A549 (cell line): ENCODE results near the gene AIG1. TPM values are rescaled to one million over a fixed set of nuclear protein-coding genes. Genes with fewer than 3 reads are reported as not detected.
A peak's percentile ranks its signal among the peaks of the same experiment; 100 is the strongest.

Experiments used
- ATAC-seq, 2 experiments: fragments of 200-7000 bp in 1 of 2; fragments of >200 bp in 1 of 2; cut with Nextera tagmentation in 1 of 2; cut with Tn5 transposase in 1 of 2; 3 replicates each; pipeline versions ENCODE4 v1.8.0 to v1.9.1; 2018 to 2020; ENCODE audit warnings: mild to moderate bottlenecking in 1 of 2, moderate library complexity in 1 of 2
- CTCF ChIA-PET: fragments of 300-600 bp; sonication (Branson Sonifier 250); formaldehyde crosslinking; extraction: SDS; loops from one replicate; lab custom pipeline; 2021; ENCODE audit warnings: antibody characterized with exemption, inconsistent platforms; lab: Yijun Ruan, JAX
- POLR2A ChIA-PET: fragments of 350-600 bp; formaldehyde crosslinking; extraction: SDS; loops from one replicate; lab custom pipeline; 2021; ENCODE audit warnings: antibody characterized with exemption, inconsistent platforms; lab: Yijun Ruan, JAX
- DNase-seq, 2 experiments: peaks; one replicate each; pipeline versions ENCODE4 v3.0.0 to v3.0.0-alpha.2; 2011 to 2016; ENCODE audit warnings: low read depth in 1 of 2, low spot score in 1 of 2
- FAIRE-seq: peaks from 2 replicates; lab custom pipeline; 2011; peaks lifted over from hg19 to GRCh38; lab: Jason Lieb, UNC
- H3K27ac ChIP-seq, 2 experiments: fragments of >200 bp; sonication (Bioruptor Twin); formaldehyde crosslinking; 3 replicates each; pipeline ENCODE4 v1.5.1; 2016 to 2017
- H3K4me1 ChIP-seq: fragments of >200 bp; sonication (Bioruptor Twin); formaldehyde crosslinking; 3 replicates; pipeline ENCODE4 v1.6.1; 2016
- H3K4me2 ChIP-seq: fragments of >200 bp; sonication (Bioruptor Twin); formaldehyde crosslinking; 3 replicates; pipeline ENCODE4 v1.6.1; 2016
- H3K4me3 ChIP-seq: fragments of >200 bp; sonication (Bioruptor Twin); formaldehyde crosslinking; 3 replicates; pipeline ENCODE4 v1.5.1; 2016
- H3K9me3 ChIP-seq: fragments of >200 bp; sonication (Bioruptor Twin); formaldehyde crosslinking; 3 replicates; pipeline ENCODE4 v1.6.1; 2016
- CEBPB ChIP-seq, 2 experiments: fragments of >200 bp in 1 of 2; sonication (Bioruptor Twin) in 1 of 2; formaldehyde crosslinking in 1 of 2; IDR thresholded peaks; 2 replicates each; pipeline ENCODE4 v1.6.1; 2012 to 2016
- CHD2 ChIP-seq: fragments of 150-350 bp; IDR thresholded peaks from 2 replicates; pipeline ENCODE4 v1.6.1; 2014; ENCODE audit warnings: low read length; ENCODE audit not compliant: partially characterized antibody
- FOSL2 ChIP-seq, 2 experiments: fragments of 450-650 bp in 1 of 2; fragments of >200 bp in 1 of 2; sonication (Bioruptor Twin) in 1 of 2; formaldehyde crosslinking; IDR thresholded peaks; 2 replicates each; pipeline versions ENCODE4 v1.5.0 to v1.6.1; 2016 to 2020; ENCODE audit warnings: mild to moderate bottlenecking in 1 of 2, moderate library complexity in 1 of 2
- HDAC2 ChIP-seq: fragments of 200-600 bp; sonication (generic); IDR thresholded peaks from 2 replicates; pipeline ENCODE4 v1.6.1; 2016
- HEYL ChIP-seq: fragments of 250-450 bp; sonication (Bioruptor Pico); IDR thresholded peaks from 2 replicates; pipeline ENCODE4 v1.8.0; 2021; ENCODE audit warnings: mild to moderate bottlenecking, moderate library complexity
- HOXA7 ChIP-seq: fragments of 250-450 bp; sonication (Bioruptor Pico); IDR thresholded peaks from 2 replicates; pipeline ENCODE4 v1.5.0; 2020; ENCODE audit warnings: mild to moderate bottlenecking, moderate library complexity
- KDM1A ChIP-seq: fragments of 200-600 bp; sonication (generic); IDR thresholded peaks from 2 replicates; pipeline ENCODE4 v1.6.1; 2016; ENCODE audit warnings: low read depth, mild to moderate bottlenecking
- MAFK ChIP-seq: fragments of 450-650 bp; IDR thresholded peaks from 2 replicates; pipeline ENCODE4 v1.6.1; 2014; ENCODE audit not compliant: partially characterized antibody
- PHF8 ChIP-seq: fragments of 200-600 bp; sonication (generic); IDR thresholded peaks from 2 replicates; pipeline ENCODE4 v1.6.1; 2016; ENCODE audit warnings: low read depth, mild to moderate bottlenecking, antibody characterized with exemption, moderate library complexity, borderline replicate concordance
- POLR2AphosphoS2 ChIP-seq: conservative IDR thresholded peaks from 2 replicates; pipeline ENCODE4 v1.6.1; 2012; ENCODE audit warnings: low read length, improper control_type of control experiment, inconsistent platforms
- RAD21 ChIP-seq, 2 experiments: fragments of >200 bp in 1 of 2; sonication (Bioruptor Twin) in 1 of 2; formaldehyde crosslinking in 1 of 2; IDR thresholded peaks in 1 of 2; conservative IDR thresholded peaks in 1 of 2; 2 replicates in 1 of 2; 3 replicates in 1 of 2; pipeline ENCODE4 v1.6.1; 2012 to 2018; ENCODE audit warnings: inconsistent platforms in 1 of 2
- SMC3 ChIP-seq: fragments of >200 bp; sonication (Bioruptor Twin); formaldehyde crosslinking; IDR thresholded peaks from 3 replicates; pipeline ENCODE4 v1.6.1; 2018; ENCODE audit warnings: inconsistent platforms
- TFCP2L1 ChIP-seq: fragments of 250-450 bp; sonication (Bioruptor Pico); IDR thresholded peaks from 2 replicates; pipeline ENCODE4 v1.5.0; 2021; ENCODE audit warnings: mild to moderate bottlenecking
- USF2 ChIP-seq: fragments of 450-650 bp; IDR thresholded peaks from 2 replicates; pipeline ENCODE4 v1.6.1; 2014; ENCODE audit warnings: antibody characterized with exemption
- ZC3H11A ChIP-seq: fragments of 450-650 bp; IDR thresholded peaks from 2 replicates; pipeline ENCODE4 v1.6.1; 2014; ENCODE audit warnings: antibody characterized with exemption, mild to moderate bottlenecking
- ZNF302 ChIP-seq: fragments of 250-450 bp; sonication (Bioruptor Pico); IDR thresholded peaks from 2 replicates; pipeline ENCODE4 v1.9.0; 2021; ENCODE audit warnings: inconsistent platforms, mild to moderate bottlenecking, moderate library complexity
- WGBS: methylation state at CpG from one replicate; pipeline ENCODE4 v1.1.6; 2017; ENCODE audit errors: missing lambda C conversion rate; 5-methylcytosine and 5-hydroxymethylcytosine counted together
- polyA plus RNA-seq, 4 experiments: library from polyadenylated mRNA; depleted of rRNA in 3 of 4; stranded (reverse); fragments of >200 nt; fragmentation: RNase III in 1 of 4; extraction: RNeasy Plus Mini Kit Qiagen cat#74134 plus additional on column Dnase treatment in 1 of 4; gene quantifications; 2 replicates in 3 of 4; 3 replicates in 1 of 4; pipeline ENCODE4 v1.2.3, GENCODE V29; 2011 to 2017
- TF ChIP-seq, protein P1 (sequence below): fragments of >200 bp; sonication (Bioruptor Twin); formaldehyde crosslinking; IDR thresholded peaks from 3 replicates; pipeline ENCODE4 v1.5.1; 2016
- TF ChIP-seq, protein P2 (sequence below): fragments of >200 bp; sonication (Bioruptor Twin); formaldehyde crosslinking; IDR thresholded peaks from 2 replicates; pipeline ENCODE4 v1.6.1; 2016

AIG1 gene
- polyA plus RNA-seq, 2 of the 4 experiments (the other 2 are of a cell fraction), result 29.5 to 38.3 TPM

DNA sequence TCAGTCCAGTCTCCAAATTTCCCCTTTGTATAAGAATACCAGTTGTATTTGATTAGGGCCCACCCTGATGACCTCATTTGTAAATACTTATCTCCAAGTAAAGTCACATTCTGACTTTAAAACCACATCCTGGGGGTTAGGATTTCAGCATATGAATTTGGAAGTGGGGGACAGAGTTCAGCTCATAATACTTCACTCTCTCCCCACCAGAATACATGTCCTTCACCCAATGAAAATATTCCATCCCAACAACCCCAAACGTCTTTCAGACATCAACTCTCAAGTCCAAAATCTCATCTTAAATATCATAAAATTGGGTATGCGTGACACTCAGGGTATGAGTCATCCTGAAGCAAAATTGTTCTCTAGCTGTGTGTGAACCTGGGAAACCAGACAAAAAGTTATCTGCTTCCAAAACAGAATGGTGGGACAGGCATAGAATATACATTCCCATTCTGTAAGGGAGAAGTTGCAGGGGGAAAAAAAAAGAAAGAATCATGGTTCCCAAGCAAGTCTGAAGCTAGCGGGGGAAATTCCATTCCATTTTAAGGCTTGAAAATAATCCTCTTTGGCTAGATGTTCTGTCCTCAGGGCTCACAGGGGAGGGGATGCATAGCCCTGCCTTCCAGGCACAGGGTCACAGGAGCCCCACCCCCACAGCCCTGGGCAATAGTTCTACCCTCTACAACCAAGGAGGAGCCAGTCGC is 275.9 kb downstream of the AIG1 start:
- H3K27ac ChIP-seq, result no peak overlapping the region
- H3K4me1 ChIP-seq, result no peaks in the 10 kb centered on the region
- 66% methylated on average over 4 of the region's 4 CpGs for WGBS
- H3K4me3 ChIP-seq, result no peak overlapping the region
- H3K9me3 ChIP-seq, result no peaks in the 10 kb centered on the region
- FAIRE-seq (no peak), DNase-seq (no peak), ATAC-seq (no peak)
- ChIA-PET CTCF (interaction anchor here (0.7 to 1.6 kb wide), 2 partner anchors 9 to 644 kb away, joined by 3 to 5 read pairs; no protein-coding TSS in a partner anchor), POLR2A (no interaction called here)
- no peak overlapping the region for H3K4me2 ChIP-seq
- TF ChIP-seq FOSL2 (IDR thresholded peaks at IDR 0.05) (no peak), FOSL2 (CRISPR knock-in tag; IDR thresholded peaks at IDR 0.05) (peak; percentile 43), KDM1A (no peak), CEBPB (IDR thresholded peaks at IDR 0.05) (no peak), ZC3H11A (no peak)

GRCh38 chr6:143337201-143337949 is 276.7 kb downstream of the AIG1 start:
- CTCF ChIA-PET, result interaction anchor here (0.6 to 1.6 kb wide), 5 partner anchors 8 to 743 kb away, joined by 3 to 6 read pairs (median 3); no protein-coding TSS in a partner anchor
- Histone ChIP-seq H3K9me3 (no peaks in the 10 kb centered on the region), H3K4me1 (no peaks in the 10 kb centered on the region), H3K4me2 (no peak overlapping the region), H3K4me3 (no peak overlapping the region), H3K27ac (no peak overlapping the region)
- POLR2A ChIA-PET, result no interaction called here
- TF ChIP-seq, protein P1, sequence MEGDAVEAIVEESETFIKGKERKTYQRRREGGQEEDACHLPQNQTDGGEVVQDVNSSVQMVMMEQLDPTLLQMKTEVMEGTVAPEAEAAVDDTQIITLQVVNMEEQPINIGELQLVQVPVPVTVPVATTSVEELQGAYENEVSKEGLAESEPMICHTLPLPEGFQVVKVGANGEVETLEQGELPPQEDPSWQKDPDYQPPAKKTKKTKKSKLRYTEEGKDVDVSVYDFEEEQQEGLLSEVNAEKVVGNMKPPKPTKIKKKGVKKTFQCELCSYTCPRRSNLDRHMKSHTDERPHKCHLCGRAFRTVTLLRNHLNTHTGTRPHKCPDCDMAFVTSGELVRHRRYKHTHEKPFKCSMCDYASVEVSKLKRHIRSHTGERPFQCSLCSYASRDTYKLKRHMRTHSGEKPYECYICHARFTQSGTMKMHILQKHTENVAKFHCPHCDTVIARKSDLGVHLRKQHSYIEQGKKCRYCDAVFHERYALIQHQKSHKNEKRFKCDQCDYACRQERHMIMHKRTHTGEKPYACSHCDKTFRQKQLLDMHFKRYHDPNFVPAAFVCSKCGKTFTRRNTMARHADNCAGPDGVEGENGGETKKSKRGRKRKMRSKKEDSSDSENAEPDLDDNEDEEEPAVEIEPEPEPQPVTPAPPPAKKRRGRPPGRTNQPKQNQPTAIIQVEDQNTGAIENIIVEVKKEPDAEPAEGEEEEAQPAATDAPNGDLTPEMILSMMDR, result peak; percentile 15; the same call in 1 of the 3 replicates
- no peak for TF ChIP-seq POLR2AphosphoS2
- no peak for TF ChIP-seq HEYL (CRISPR knock-in tag)
- no peak for TF ChIP-seq TFCP2L1 (CRISPR knock-in tag)
- TF ChIP-seq SMC3, result peak; percentile 15; the same call in 1 of the 3 replicates
- no peak for TF ChIP-seq PHF8
- no peak for TF ChIP-seq HDAC2
- TF ChIP-seq, protein P2, sequence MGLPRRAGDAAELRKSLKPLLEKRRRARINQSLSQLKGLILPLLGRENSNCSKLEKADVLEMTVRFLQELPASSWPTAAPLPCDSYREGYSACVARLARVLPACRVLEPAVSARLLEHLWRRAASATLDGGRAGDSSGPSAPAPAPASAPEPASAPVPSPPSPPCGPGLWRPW, result no peak
- no peak for TF ChIP-seq ZNF302
- peak; percentile 22 to 37; a peak in 1 of 5 replicates for TF ChIP-seq RAD21 (conservative IDR thresholded peaks at IDR 0.05 in 1 of 2, IDR thresholded peaks at IDR 0.05 in 1 of 2)
- ATAC-seq (peak; percentile 47 to 85; a peak in 4 of 6 replicates), FAIRE-seq (no peak), DNase-seq (peak in 1 of 2 experiments; percentile 37)
- WGBS, result 84% methylated on average over 17 of the region's 17 CpGs

GRCh38 chr6:143339223-143339622 is 278.5 kb downstream of the AIG1 start:
- POLR2A ChIA-PET, result no interaction called here
- Histone ChIP-seq H3K4me2 (no peak overlapping the region), H3K27ac (no peak overlapping the region), H3K4me1 (no peaks in the 10 kb centered on the region), H3K4me3 (no peak overlapping the region), H3K9me3 (no peaks in the 10 kb centered on the region)
- TF ChIP-seq HOXA7, result no peak
- no peak for TF ChIP-seq MAFK
- TF ChIP-seq CHD2, result no peak
- no peak for TF ChIP-seq USF2
- FAIRE-seq (no peak), ATAC-seq (no peak), DNase-seq (peak in 1 of 2 experiments; percentile 6)
- CTCF ChIA-PET, result no interaction called here
